AG08396 (cell line): ENCODE results near the gene TBC1D5.
"Not testable (repeated sequence)": the region's sequence is repeated elsewhere in the genome, so short reads cannot be mapped to it uniquely, and the experiment has no call there.

Experiments used
- DNase-seq: peaks from one replicate; pipeline ENCODE4 v3.0.0; 2012; ENCODE audit warnings: low spot score, mixed read lengths

TBC1D5 gene

DNA sequence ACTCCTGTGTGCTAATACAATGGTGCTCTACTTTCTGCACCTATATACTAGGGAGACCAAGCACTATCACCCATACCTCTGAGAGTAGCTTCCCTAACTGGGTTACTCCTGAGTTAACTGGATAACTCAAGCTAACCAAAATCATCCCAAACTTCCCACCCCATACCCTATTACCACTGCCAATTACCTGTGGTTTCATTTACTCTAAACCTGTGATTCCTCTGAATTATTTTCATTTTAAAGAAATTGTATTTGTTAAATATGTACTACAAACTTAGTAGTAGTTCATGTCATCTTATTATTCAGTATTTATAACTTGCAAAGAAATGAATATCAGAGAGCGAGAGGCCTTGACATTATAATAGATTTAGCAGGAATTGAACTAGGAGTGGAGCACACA is 340.5 kb downstream of the TBC1D5 start:
- DNase-seq, result no peak

DNA sequence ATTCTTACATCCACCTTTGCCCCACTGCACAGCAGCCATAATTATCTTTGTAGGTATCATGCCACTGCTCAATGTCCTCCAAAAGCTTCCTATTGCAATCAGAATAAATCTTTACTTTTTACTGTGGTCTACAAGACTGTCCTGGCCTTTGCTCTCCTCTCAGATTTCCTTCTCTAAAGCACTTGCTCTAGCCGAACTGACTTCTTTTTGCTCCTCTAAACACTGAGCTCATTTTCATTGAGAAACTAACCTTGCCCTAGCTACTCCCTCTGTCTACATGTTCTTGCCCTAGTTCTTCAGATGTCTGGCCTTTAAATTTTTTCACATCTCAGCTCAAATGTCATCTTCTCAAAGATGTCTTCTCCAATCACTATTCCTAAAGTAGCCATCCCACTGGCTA is 342.8 kb downstream of the TBC1D5 start:
- no peak for DNase-seq

DNA sequence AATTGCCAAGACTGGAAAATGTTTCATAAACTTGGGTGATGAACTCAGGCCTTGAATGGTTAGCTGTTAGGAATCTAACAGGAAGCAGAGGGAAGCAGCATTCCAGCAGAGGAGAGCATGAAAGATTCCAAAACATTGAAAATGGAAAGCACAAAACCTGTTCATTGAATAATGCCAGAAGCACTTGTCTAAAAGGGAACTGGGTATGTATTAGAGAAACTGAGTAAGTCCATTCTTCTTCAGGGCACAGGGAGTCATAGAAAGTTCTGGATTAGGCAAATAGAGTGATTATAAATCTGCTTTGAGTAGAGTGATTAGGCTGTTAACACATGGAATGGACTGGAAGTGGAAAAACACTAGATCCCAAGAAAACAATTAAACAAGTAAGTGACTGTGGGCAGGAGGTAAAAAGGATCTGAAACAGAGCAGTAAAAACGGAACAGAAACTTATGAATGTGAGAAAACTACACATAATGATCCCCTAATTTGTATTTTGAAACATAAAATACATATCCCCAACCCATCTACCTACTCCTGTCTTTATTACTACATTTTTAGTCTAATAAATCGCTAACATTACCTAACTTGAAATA is 343.4 kb downstream of the TBC1D5 start:
- no peak for DNase-seq

DNA sequence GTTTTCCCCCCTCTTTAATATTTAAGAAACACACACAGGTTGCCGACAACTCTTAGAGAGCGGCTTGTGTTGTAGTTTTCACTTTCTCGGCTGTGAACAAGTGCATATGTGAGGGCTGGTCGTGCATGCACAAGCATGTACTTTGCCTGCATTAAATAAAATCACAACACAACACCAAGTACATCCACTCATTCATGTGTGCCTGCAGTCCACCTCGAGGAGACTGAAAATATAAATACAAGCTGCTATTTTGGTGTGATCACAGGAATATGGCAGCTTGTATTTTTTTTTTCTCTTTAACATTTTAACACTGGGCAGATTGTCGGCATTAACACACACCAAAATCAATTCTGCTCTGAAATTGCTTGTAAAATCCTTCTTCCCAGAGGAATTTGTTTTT is 346.4 kb downstream of the TBC1D5 start:
- DNase-seq, result no peak

DNA sequence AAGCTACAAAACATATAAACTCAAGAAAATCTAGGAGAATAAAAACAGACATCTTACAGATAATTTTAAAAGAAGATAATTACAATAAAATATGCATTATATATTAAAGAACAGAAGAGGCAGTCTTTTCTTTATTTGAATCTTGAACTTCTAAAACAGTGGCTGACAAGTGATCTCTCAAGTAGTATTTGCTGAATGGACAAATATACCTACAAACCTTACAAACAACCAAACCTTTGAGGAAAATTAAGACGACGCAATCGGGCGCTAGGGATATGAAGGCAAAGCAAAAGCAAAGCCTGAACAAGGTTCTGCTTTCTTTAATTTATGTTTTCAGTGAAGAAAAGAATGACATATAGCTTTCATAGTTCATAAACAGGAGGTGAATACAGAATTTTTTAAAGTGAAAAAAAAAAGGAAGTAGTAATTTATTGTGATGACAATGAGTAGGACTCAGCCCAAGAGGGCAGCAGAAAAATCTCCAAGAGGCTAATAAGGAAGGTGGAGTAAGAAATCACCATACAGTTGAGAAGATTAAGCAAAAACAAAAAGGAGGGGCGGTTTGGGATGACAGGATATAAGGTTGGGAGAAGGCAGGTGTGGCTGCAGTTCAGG is 347.8 kb downstream of the TBC1D5 start:
- no peak for DNase-seq

DNA sequence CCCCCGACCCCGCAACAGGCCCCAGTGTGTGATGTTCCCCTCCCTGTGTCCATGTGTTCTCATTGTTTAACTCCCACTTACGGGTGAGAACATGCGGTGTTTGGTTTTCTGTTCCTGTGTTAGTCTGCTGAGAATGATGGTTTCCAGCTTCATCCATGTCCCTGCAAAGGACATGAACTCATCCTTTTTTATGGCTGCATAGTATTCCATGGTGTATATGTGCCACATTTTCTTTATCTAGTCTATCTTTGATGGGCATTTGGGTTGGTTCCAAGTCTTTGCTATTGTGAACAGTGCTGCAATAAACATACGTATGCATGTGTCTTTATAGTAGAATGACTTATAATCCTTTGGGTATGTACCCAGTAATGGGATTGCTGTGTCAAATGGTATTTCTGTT is 349.9 kb downstream of the TBC1D5 start:
- DNase-seq, result not testable (repeated sequence)

DNA sequence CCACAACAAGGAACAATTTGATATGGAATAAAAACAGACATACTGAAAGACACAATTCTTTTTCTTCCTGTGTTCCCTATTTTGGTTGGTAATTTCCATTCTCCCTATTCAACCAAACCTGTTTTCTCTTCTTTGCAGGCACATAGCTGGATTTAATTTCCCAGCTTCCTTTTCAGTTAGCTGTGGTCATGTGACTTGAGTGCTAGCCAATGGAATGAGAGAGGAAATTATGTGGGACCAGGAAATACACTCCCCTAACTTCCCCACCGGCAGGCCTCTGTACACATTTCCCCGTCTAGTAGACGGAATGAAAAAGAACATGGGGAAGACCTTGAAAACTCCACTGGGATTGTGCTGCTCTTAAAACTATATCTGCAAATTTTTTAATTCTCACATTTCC is 351.6 kb downstream of the TBC1D5 start:
- no peak for DNase-seq

DNA sequence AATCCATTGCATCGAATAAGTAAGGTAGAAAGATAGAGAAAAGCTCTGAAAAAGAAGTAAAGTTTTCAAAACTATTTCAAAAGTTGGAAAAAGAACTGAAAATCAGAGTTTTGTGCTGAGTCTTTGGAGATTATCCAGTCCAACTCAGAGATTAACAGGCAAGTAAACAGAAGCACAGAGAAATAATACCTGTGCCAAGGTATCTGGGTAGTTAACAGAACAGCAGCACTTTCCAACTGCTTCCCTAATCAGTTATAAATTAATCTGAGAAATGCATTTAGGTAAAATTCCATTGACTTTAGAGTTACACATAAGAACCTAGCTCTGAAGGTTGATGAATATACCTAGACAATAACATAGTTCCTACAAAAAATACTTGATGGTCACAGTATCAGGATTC is 355.3 kb downstream of the TBC1D5 start:
- no peak for DNase-seq

DNA sequence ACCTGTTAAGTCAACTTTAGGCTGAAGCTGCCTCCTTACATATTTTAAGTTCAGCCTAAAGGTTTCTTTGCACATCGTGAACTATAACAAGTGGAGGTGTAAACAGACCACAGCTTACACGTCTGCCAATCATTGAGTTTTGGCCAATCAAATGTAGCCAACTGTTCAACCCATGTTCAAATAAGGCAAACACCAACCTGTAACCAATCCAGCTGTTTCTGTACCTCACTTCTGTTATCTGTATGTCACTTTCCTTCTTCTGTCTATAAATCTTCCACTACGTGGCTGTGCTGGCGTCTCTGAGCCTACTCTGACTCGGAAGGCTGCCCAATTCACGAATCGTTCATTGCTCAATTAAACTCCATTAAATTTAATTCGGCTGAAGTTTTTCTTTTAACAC is 356.0 kb downstream of the TBC1D5 start:
- DNase-seq, result no peak

DNA sequence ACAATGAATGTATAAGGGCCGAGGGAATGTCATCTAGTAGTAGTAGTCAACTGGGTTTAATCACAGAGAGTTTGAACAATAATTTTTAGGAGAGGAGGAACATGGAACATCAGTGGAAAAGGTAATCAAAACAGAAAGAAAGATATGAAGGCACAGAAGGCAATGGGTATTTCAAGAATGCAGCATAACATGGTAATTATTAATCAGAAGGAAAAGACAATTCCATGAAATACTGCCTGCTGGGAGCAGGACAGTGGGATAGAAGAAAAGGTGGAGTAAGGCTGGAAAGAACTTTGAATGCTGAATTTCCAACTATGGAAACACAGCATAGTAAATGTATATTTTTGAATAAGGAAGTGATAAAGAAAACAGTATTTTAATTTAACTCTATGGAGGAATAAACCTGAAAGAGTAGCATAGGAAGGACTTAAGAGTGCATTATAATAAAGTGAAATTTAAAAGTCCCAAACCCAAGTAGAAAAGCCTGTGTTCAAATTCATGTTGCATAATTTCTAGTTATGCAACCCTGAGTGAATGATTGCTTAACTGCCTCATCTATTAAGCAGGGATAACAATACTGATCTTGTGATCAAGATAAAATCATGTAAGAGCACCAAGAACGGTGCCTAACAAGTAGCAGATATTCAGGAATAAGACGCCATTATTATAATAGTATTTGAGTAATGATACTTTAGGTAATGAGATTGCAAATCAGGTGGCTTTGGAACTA is 357.7 kb downstream of the TBC1D5 start:
- no peak for DNase-seq

DNA sequence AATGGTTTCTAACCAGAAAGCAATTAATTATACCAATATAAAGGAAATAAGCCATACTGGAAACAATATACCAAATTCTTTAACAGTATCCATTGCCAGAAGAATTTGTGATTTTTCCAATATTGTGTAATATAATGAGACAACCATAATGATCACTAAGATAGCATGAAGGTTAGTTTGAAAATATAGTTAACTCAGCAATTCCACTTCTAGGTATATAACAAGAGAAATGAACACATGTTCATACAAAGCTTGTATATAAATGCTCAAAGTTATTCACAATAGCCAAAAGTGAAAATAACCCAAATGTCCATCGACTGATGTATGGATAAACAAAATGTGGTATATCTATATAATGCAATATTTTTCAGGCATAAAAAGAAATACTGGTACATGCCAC is 369.1 kb downstream of the TBC1D5 start:
- DNase-seq, result no peak

DNA sequence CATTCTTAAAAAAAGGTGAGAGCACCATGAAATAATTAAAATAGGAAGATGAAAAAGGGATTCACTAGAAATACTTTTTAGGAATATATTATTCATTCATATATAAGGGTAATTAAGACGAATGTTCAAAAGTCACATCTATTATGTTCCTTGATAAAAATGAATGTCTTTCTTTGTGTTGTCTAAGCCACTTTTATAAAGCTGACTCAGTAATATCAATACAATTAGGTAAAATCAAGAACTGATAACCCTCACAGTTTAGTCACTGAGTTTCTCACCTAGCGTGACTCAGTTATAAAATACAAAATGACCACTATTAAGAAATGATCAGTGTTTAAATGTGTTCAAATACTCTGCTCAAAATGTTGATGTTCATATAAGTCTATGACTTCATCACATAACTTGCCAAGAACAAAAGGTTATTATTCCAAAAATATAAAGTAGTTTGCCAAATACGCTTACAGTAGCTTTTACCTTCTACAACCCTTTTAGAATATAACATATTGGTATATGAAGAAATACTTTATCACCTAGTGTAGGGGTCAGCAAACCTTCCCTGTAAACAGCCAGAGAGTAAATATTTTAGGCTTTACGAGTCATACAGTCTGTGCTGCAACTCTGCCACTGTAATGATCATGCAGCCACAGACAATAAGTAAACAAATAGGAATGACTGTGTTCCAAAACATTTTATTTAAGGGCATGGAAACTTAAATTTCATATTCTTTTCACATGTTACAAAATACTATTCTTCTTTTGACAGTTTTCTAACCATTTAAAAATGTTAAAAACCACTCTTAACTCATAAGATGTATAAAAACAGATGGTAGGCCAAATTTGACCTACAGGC is 369.8 kb downstream of the TBC1D5 start:
- peak; percentile 17 for DNase-seq

DNA sequence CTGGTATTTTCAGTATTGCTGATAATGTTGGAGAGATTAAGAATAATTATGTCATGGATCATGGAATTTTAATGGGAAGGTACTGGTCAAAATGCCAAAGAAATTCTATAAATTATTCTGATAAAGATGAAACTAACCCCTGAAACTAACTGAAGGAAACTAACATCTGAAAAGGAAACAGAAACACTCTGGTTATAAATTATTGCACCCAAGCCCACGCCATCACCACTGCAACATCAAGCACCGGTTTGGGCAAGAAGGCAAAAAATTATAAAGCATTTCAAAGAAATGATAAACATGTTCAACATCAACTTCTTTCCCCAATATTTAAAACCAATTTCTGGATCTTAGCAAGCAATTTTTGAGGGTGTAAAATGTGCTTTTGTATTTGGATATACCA is 372.5 kb downstream of the TBC1D5 start:
- DNase-seq, result no peak

DNA sequence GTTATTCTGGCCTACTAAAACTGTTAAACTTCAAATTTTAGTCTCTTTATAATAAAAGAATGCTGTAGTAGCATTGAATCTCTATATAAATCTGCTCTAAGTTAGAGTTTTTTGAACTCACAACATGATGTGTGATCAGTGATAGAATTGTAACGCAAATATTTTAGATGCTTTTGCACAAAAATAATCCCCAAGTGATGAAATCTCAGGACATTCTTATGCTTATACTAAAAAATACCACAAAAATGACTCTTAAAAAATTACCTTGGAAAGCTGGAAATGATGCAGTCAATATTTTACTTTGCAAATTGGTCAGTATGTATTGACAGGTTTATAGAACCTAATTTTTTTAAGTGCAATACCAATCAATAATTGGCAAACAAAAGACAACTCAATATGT is 375.3 kb downstream of the TBC1D5 start:
- no peak for DNase-seq

DNA sequence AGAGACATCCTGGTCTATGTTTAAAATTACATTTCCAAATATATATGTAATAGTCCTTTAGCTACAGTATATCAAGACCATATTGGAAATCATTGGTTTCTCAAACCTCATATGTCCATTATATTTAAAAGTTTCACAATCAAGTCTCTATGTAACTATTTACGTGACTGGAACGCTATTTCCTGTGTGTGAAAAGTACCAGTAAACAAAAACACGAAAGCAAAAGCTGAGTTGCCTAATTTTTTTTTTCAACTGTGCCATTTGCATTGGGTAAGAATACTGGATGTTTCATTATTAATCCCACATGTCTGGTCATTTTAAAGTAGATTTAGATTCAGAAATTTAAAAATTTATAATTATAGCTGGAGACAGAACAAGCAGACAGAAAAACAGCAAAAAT is 381.4 kb downstream of the TBC1D5 start:
- no peak for DNase-seq

DNA sequence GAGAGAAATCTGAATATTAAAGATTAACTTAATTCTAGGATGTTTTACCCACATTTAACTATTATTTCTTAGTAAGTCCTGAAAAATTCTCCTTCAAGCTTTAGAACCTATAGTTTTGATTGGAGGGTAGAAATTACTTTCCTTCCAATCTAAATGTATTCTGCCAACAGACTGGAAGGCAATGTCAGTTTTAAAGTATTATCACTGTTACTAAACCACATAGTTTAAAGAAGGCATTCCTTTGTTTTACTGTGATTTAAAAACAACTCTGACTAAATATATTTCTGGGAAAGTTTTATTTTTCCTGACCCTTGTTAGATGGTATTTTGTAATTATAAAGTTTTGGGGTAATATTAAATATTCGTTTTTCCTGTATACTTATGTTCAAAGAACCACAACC is 382.5 kb downstream of the TBC1D5 start:
- DNase-seq, result no peak

DNA sequence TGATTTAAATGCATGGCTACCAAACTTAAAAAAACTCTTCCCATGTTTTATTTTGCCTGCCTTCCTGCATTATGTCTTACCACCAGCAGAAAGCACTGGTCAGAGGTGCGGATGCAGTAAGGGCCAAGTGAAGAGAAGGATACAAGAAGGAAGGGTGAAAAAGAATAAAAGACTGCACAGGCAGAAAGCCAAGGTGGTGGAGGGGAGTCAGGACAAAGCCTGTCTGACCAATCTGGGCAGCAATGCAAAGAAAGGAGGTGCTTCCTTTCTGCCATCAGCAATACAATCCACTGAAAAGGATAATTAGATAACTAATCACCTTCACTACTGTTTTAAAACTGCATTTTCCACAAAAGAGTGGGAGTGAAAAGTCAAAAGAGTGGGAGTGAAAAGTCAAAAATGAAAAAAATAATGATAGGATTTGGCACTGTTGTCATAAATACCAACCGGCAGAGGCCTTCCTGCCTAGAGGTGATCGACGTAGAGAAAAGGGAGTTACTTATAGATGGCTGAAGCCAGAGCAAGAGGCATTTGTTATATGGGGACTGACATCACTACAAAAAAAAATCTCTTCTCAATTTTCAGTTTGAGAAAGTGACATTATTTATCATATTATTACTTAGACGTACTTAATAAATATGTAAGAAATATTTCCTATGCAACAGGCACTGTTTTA is 385.3 kb downstream of the TBC1D5 start:
- no peak for DNase-seq

DNA sequence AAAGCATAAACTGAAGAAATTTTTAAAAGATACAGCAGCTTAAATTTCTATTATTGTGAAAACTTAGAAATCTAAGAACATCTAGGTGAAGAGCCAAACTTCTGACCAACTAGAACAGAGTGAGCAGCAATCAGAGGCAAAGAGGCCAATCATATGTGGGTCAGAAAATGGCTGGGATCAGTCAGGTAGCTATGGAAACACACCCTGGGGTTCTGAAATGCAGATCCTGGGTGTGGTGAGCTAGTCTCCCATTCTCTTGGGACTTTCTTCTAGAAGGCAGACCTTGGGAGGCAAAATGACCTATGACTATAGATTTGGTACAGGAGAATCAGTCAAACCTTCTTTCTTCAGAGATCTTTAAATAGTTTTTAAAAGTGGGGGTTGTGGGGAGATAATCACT is 385.8 kb downstream of the TBC1D5 start:
- DNase-seq, result no peak

DNA sequence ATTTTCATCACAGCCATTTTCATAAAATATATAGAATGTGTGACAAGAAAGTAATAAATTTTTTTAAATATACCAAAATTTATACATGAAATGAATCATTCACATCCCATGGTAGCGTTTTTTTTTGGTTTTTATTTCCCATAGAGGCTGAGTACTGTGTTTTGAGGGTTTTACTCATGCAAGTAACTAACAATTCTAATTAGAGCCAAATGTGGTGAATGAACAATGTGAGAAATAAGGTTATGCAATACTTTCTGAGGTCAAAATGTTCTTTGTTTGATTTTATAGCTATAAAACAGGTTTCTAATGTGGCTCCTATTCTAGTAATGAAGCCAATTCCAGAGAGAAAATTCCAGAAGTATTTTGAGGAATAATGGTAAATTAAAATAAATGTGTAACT is 386.8 kb downstream of the TBC1D5 start:
- no peak for DNase-seq

DNA sequence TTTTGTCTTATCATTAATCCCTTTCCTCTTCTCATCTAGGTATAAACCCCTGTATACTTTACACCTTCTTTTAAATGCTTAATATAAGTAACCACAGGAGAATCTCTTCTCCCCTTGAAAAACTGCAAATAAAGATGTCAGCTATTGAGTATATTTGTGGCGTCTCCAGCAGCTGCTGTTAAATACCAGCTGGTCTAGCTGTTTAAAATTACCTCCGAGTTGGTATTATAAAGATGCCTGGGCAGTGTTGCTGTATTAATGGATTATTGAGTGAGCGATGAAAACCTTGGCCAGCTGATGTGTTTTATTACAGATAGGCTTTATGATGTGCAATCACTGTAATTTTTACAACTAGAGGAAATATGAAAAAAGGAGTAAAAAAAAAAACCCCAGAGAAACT is 388.1 kb downstream of the TBC1D5 start:
- DNase-seq, result no peak

DNA sequence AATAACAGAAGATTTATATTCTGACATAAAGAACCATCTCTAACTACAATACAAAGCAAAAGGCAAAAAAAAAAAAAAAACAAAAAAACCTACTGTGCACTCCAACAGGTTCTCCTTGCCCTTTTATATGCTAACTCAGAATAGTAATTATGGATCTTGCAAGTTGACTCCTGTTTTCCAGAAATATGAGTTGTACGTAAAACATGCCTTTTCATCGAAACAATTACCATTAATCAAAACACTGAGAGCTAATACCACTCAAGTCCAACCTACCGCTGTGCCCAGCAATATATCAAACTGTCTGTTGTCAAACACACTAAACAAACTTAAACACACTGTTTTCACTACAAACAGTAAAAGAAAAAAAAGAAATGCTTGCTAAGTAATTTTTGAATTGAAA is 389.8 kb downstream of the TBC1D5 start:
- no peak for DNase-seq

DNA sequence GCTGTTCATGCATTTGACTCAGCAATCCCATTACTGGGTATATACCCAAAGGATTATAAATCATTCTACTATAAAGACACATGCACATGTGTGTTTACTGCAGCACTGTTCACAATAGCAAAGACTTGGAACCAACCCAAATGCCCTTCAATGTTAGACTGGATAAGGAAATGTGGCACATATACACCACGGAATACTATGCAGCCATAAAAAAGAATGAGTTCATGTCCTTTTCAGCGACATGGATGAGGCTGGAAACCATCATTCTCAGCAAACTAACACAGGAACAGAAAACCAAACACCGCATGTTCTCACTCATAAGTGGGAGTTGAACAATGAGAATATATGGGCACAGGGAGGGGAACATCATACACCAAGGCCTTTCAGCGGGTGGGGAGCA is 391.2 kb downstream of the TBC1D5 start:
- not testable (repeated sequence) for DNase-seq
